GM18519 (cell line): Measurements from ENCODE around the gene GAMT.
"Not testable (repeated sequence)": the region's sequence is repeated elsewhere in the genome, so short reads cannot be mapped to it uniquely, and the experiment has no call there.

Experiments
- ATAC-seq: cut with Tn5 transposase; IDR thresholded peaks from one replicate; pipeline ENCODE4 v1.9.1; 2021; ENCODE audit warnings: mild to moderate bottlenecking, moderate library complexity; ENCODE audit not compliant: unreplicated experiment, low FRiP score

Gene GAMT

DNA sequence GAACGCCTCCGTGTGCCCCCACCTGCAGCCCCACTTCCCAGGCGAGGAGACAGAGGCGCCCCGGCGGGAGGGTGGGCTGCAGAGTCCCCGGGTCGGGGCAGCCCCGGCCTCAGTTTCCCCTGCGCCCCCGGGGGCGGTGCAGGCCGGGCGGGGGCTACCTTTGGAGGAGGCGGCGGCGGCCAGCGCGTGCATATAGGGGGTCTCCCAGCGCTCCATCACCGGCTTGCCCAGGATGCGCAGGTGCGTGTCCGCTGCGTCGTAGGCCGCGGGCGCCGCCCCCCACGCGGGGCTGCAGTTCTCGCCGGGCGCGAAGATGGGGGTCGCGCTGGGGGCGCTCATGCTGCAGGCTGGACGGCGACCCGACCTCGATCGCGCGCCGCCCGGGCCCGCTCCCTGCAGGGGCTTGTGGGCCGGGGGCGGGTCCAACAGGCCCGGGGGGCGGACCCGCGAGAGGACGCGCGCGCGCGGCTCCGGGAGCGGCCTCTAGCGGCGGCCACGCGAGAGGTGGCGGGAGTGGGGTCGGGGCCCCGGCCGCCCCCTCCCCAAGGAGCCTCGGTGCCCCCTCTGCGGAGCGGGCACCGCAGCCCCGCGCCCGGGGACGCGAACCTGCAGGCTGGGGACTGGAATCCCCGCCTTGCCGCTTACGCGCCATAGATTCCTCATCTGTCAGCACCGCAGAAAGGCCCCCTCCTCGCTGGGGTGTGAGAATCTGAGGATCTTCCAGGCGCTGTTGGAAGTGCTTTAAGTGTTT, at the start of gene GAMT:
GAMT (minus strand) TSS at position 405 of the 751 bp plus-strand sequence; CDS start at position 339, 66 bp downstream.
- ATAC-seq: no peak

- no peak for ATAC-seq
Measured at GRCh38 chr19:1449467-1450442, 48.4 kb upstream of the GAMT start, which contains the start of gene APC2. TSS of gene APC2 (plus strand) at chr19:1450121. CDS start at chr19:1453002, 2,881 bp downstream.

- no peak for ATAC-seq
Measured at GRCh38 chr19:1447944-1448343, 46.6 kb upstream of the GAMT start.

DNA sequence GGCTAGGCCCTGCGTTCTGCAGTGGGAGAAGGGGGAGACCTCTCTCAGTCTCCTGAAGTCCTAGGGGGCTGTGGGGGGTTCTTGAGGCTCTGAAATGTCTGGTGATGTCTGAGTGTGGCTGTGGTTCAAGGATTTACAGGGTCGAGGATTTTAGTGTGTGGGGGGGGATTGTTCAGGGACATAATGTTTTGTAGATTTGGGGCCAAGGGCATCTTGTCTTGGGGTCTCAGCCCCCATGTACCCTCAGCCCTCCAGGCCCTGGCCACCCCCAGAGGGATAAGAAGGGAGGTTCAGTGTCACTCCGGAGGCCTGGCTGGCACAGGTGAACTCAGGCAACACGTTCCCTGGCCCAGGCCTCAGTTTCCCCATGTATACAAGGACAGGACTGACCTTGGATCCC, 46.2 kb upstream of the GAMT start:
- ATAC-seq: no peak

DNA sequence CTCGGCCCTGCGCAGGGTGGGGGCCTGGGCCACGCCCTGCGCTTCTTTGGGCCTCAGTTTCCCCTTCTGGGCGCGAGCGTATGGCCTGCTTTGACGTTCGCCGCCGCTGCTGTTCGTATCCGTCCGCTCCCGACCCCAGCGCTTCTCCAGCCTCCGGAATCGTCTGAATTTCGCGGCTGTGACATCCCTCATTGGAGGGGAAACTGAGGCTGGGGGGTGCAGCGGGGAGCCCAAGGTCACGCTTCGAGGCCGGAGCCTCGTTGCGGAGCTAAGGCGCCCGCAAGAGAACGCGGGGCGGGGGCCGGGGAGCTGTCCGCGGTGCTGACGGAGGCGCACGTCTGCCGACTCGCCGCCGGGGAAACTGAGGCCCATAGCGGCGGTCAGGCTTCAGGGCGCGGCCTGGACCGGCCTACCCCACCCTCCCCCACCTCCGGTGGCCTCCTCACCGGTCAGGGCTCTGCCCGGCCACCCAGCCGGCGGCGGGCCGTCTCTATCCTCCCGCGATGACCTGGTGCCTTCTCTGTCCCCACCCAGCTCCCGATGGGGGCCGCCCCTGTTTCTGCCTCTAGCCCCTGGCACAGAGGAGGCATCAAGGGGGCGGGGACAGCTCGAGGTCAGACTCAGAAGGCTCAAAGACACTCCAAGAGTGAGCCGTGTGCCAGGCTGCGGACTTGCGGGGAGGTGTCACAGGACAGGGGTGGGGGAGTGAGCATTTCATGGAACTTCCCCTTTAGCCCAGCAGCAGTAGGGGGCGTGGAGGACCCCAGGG, 45.6 kb upstream of the GAMT start:
- ATAC-seq: no peak

- no peak for ATAC-seq
Measured at GRCh38 chr19:1445932-1446712, 44.8 kb upstream of the GAMT start.

GRCh38 chr19:1445185-1445931, 44.0 kb upstream of the GAMT start:
- no peak for ATAC-seq

DNA sequence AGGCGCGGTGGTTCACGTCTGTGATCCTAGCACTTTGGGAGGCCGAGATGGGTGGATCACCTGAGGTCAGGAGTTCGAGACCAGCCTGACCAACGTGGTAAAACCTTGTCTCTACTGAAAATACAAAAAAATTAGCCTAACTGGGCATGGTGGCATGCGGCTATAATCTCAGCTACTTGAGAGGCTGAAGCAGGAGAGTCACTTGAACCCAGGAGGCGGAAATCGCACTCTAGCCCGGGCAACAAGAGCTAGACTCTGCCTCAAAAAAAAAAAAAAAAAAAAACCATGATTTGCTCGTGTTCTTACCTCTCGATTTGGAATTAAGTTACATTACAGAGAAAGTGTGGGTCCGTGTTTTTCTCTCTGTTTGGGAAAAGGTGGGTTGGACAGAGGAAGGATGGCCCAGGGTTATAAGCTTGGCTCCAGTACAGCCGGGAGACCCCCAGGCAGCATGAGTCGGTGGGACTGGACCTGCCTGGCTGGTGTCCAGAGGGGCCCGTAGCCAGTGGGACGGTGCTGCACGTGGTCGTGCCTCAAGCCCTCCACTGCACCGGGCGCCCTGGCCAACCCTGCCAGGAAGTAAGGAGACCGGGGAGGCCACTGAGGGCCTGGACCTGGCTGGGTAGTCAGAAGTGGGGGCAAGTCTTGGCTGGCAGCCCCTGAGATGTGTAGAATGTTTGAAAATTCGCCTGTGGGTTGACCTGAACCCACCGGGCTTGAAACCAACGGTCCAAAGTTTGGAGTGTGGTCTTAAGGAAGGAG, 40.5 kb upstream of the GAMT start:
- ATAC-seq: no peak

- ATAC-seq: no peak
Measured at GRCh38 chr19:1441022-1441426, 39.7 kb upstream of the GAMT start.

- ATAC-seq: no peak
Measured at GRCh38 chr19:1440418-1440801, 39.1 kb upstream of the GAMT start.

DNA sequence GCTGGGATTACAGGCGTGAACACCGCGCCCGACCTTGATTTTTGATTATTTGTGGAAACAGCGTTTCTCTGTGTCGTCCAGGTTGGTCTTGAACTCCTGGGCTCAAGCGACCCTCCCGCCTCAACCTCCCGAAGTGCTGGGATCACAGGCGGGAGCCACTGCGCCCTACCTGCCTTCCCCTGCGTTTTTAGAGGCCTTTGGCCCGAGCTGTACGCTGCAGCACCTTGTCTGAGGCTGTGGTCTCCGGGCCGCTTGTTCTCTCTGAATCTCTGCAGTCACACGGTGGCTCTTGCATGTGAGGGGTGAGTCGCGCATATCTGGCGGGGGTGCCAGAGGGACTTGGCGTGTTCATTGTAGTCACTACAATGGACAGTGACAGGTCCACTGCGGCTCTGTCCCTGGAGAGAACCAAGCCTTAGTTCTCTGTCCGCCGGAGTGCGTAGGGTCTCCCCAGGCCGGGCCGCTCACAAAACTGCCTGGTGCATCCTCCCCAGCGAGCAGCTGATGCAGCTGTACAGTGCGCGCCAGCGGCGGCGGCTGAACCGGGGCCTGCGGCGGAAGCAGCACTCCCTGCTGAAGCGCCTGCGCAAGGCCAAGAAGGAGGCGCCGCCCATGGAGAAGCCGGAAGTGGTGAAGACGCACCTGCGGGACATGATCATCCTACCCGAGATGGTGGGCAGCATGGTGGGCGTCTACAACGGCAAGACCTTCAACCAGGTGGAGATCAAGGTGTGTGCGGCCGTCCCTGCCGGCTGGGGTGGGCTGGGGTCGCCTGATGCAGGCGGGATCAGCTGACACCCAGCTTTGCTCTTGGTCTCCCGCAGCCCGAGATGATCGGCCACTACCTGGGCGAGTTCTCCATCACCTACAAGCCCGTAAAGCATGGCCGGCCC, 38.4 kb upstream of the GAMT start:
- not testable (repeated sequence) for ATAC-seq

DNA sequence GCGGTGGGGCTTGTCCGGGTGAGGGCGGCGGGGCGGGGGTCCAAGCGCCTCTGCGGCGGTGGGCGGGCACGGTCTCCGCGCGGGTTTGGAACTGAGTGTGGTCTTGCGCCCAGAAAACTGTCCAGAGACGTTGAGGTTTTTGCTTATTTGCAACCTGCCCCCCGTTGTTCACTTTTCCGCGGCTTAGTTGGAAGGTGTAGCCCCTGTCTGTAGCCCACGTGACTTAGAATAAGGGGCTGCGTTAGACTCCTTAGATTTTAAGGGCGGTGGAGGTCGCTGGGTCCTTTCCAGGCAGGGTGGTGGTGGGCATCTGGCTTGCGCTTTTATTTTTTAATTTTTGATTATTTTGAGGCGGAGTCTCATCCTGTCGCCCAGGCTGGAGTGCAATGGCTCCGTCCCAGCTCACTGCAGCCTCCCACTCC, 37.6 kb upstream of the GAMT start:
- ATAC-seq: no peak

GRCh38 chr19:1438035-1438932, 36.9 kb upstream of the GAMT start, which contains the start of gene RPS15:
TSS of gene RPS15 (plus strand) at chr19:1438396. CDS start at chr19:1438426, 30 bp downstream.
- ATAC-seq: peak; percentile 55

- ATAC-seq: no peak
Measured at GRCh38 chr19:1437609-1438008, 36.3 kb upstream of the GAMT start.

- ATAC-seq: no peak
Measured at GRCh38 chr19:1435378-1435989, 34.1 kb upstream of the GAMT start.

- ATAC-seq: no peak
Measured at GRCh38 chr19:1434577-1435060, 33.3 kb upstream of the GAMT start.
